NCI-H526 (cell line): ENCODE results near the gene NF1.

Experiments
- DNase-seq, 2 experiments: peaks; one replicate each; lab custom pipeline; 2025; lab: John Stamatoyannopoulos, UW

The NF1 gene

GRCh38 chr17:31386542-31387075, 291.8 kb downstream of the NF1 start:
- no peak for DNase-seq

DNA sequence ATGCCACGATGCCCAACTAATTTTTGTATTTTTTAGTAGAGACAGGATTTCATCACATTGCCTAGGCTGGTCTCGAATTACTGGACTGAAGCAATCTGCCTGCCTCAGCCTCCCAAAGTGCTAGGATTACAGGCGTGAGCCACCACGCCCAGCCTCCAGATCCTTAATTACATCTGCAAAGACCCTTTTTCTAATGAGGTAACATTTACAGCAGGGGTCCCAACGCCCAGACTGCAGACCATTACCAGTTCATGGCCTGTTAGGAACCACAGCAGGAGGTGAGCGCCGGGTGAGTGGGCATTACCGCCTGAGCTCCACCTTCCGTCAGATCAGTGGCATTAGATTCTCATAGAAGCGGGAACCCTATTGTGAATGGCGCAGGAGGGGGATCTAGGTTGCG, 292.7 kb downstream of the NF1 start:
- no peak for DNase-seq

- no peak for DNase-seq
These were observed 293.6 kb downstream of the NF1 start for GRCh38 chr17:31388351-31388750.

- peak; percentile 30 to 74 for DNase-seq
These were observed 294.2 kb downstream of the NF1 start for GRCh38 chr17:31388770-31389656.

DNA sequence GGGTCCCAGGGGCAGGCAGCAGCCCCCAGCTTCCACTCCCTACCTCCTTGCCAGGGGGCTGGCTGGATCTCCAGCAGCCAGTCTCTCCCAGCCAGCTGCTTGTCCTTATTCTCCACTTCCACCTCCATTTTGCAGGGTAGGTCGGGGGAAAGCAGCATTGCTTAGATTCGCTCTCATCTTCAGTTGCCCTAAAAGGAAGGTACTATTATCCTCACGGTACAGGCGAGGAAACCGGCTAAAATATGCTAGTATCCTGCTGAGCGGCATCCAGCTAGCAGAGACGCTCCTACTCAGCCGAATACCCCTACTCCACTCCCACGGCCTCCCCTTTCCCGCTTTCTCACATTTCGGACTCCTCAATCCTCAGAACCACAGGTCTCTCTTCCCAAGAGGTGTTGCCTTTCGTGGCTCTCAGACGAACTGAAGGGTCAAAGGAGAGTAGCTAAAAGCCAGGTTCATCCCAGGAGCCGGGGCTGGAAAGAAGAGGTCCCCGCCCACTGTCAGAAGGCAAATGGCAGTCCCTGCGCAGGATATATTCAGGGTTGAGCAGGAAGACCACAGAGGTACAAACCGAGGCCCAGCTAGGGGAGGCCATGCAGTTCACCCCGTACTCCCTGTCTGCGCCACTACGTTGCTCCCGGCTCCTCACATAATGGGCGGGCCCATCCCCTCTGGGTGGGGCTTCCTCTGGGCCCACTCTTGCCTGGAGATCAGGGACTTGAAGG, 295.0 kb downstream of the NF1 start:
- DNase-seq: no peak

DNA sequence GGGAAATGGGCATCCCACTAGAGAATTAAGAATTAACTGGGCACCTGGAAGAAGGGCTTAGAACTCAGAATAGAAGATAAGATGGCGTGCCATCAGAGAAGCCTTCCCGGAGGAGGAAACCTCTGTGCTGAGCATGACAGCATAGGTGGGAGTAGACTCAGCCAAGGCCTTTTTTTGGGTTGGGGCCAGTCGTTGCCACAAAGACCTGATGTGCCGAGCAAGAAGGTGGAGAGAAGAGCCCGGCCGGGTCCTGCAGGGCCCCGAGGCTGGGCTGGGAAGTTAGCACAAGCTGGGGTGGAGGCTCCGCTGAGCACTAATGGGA, 295.6 kb downstream of the NF1 start:
- DNase-seq: no peak

DNA sequence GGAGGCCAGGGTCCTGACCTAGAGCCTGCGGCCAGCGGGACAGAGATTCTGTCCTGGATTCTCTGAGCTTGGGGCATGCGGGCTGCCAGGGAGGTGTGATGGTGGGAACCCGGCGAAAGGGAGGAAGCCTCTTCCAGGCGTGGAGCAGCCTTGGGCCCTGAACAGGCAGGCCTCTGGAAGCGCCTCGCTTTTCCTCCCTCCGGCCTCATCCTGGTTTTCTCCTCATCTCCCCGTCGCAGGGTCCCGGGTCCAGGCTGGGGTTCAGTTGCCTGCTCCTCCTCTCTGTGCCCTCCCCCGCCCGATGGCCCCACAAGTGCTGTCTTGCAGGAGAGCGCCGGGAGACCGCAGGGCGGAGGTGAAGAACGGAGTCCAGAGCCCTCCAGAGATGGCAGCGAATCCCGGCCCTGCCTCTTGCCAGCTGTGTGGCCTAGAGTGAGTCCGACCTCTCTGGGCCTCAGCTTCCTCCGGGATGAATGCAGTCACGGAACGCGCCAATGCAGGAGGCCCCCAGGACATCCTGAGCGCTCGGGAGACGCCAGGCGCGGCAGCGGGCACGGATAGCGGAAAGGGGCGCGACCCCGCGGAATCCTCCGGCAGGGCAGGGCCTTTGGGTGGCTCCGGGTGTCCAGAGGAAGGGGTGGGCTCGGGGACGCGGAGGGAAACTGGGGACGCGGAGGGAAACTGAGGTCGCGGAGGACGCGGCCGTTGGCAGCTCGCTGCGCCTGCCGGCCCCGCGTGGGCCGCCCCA, 296.1 kb downstream of the NF1 start:
- peak; percentile 6 to 66 for DNase-seq

DNA sequence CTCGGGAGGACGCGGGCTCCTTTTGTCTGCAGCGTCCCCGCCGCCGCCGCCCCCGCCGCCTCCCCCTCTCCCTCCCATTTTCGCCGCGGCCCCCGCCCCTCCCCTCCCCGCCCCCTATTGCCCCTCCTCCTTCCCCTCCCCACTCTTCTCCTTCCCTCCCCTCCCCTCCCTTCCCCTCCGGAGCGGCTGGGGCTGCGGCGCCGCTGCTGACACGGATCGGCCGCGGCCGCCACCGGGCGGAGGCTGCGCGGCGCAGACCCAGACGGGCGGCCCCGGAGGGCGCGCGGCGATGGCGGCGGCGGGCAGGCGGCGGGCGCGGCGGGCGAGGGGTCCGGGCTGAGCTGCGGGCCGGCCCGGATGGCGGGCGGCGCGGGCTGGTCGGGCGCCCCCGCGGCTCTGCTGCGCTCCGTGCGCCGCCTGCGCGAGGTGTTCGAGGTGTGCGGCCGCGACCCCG, 296.7 kb downstream of the NF1 start, which contains the start of gene RAB11FIP4:
Gene RAB11FIP4, plus strand, starts transcription at position 180 of the 454 bp plus-strand sequence. Its CDS starts 178 bp downstream, at position 358.
- peak in 1 of 2 experiments; percentile 81 for DNase-seq

GRCh38 chr17:31392002-31392855, 297.5 kb downstream of the NF1 start:
- DNase-seq: peak; percentile 32 to 79

GRCh38 chr17:31392856-31393748, 298.3 kb downstream of the NF1 start:
- DNase-seq: peak in 1 of 2 experiments; percentile 50

GRCh38 chr17:31393749-31394146, 299.0 kb downstream of the NF1 start:
- DNase-seq: no peak

GRCh38 chr17:31394544-31394943, 299.8 kb downstream of the NF1 start:
- no peak for DNase-seq

GRCh38 chr17:31397256-31397939, 302.6 kb downstream of the NF1 start:
- no peak for DNase-seq

- no peak for DNase-seq
These were observed 303.9 kb downstream of the NF1 start for GRCh38 chr17:31398381-31399311.

DNA sequence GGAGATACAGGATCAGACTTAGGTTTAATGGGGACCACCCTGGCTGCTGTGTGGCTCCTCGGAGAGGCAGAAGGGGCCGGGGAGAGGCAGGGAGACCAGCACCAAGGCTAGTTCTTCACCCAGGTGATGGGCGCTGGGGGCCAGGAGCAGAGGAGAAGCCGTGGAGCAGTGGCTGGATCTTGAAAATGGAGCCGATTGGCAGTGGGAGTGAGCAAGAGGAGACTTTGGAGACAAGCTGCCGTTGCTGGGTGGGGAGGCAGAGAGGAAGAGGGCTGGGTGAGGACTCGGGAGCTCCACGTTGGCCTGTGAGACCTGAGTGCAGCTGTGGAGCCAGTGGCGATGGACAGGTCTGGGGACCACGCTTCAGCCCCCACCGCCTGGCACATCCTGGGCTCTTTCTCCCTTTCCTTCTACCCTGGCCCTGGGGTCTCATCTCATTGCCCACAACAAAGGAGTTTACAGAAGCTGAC, 305.7 kb downstream of the NF1 start:
- DNase-seq: no peak

DNA sequence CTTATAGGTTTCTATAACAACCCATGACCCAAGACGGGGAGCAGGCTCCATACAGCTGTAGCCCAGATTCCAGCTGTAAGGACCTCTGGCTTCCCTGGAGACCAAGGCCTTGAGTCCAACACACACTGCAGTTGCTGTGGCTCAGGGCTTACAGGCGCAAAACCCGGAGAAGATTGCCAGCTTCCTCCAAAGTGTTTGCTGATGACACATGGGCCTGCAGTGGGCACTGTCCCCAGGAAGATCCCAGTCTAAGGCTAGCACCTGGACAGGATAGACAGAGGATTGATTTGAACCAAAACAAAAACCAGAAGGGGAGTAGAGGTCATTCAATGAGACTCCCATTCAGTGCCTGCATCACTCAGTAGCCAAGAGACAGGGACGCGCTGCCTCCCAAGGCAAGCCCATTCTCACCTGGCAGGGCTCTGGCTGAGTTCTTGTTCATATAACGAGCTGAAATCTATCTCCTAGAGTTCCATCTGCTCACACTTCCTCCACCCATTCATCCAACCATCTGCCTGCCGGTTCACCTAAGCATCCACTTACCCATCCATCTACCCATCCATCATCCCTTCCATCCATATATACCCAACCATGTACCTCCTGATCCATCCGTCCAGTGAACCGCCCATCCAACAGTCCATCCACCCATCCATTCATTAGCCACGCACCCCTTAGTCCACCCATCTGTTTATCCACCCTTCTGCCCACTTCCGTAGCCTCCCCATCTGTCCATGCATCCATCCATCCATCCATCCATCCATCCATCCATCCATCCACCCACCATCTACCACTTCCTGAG, 306.9 kb downstream of the NF1 start:
- DNase-seq: no peak
